Measurements from ENCODE around the gene B3GAT1.

Gene B3GAT1

GRCh38 chr11:134371436-134372185, 40.4 kb downstream of the B3GAT1 start:
- DNase-seq = no peak

GRCh38 chr11:134370526-134371435, 41.3 kb downstream of the B3GAT1 start:
- DNase-seq = no peak

- DNase-seq = no peak
Observed at GRCh38 chr11:134369656-134370525, 42.2 kb downstream of the B3GAT1 start.

DNA sequence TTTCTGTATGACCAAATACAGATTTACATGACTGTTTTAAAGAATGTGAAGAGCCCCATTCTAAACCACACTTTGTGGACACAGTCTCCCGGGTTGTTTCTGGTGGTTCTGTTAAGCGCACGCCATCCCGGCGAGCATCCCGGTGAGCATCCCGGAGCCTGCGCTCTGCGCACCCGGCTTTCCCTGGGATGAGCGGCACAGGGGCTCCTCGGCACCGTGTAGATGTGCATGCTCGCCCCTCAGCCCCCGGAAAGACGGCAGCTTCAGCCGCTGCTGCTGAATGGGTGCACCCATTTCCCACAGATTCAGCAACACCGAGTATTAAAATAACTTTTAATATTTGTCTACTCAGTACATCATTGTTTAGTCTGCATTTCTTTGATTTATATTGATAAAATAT, 44.3 kb downstream of the B3GAT1 start:
- no peak for DNase-seq

- no peak for DNase-seq
Observed at GRCh38 chr11:134366254-134366653, 45.8 kb downstream of the B3GAT1 start.

GRCh38 chr11:134365011-134365925, 46.8 kb downstream of the B3GAT1 start:
- DNase-seq = no peak

- DNase-seq = no peak
Observed at GRCh38 chr11:134364261-134364660, 47.8 kb downstream of the B3GAT1 start.

- DNase-seq = no peak
Observed at GRCh38 chr11:134363592-134363991, 48.5 kb downstream of the B3GAT1 start.

DNA sequence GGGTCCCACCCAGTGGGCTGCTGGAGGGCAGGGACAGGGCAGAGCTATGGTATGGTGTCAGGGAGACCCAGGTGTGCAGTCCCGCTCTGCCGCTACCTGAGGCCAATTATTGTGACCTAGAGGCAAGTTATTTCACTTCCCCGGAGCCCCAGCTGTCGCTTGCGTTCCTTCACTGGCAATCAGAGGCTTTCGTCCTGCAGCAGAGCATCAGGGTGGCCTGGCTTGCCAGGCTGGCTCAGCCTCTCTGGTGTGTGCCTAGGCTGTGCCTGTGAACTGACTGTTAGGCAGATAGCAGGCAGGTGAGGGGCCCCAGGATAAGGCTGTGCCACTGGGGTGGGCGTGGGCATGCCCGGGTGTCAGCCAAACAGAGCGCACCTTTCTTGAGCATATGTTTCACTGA, 48.9 kb downstream of the B3GAT1 start:
- no peak for DNase-seq

GRCh38 chr11:134362192-134362901, 49.7 kb downstream of the B3GAT1 start:
- no peak for DNase-seq

DNA sequence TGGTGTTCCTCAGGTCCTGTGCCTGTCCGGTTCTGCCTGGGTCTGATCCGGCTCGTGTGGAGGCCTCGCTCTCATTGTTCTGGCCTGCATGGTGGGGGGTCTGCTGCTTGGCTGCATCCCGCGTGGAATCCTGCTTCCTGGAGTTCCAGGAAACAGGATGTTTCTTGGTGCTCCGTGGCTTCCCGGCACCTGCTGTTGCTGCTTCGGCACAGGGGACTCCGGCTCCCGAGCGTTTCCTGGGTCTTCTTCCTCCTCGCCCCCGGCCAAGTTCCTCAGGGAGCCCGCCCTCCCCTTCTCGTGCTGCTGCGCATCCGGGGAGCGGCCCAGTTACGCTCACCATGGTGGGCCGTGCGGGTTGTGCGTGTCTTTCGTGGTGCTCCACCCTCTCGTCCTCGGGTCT, 50.4 kb downstream of the B3GAT1 start:
- no peak for DNase-seq

DNA sequence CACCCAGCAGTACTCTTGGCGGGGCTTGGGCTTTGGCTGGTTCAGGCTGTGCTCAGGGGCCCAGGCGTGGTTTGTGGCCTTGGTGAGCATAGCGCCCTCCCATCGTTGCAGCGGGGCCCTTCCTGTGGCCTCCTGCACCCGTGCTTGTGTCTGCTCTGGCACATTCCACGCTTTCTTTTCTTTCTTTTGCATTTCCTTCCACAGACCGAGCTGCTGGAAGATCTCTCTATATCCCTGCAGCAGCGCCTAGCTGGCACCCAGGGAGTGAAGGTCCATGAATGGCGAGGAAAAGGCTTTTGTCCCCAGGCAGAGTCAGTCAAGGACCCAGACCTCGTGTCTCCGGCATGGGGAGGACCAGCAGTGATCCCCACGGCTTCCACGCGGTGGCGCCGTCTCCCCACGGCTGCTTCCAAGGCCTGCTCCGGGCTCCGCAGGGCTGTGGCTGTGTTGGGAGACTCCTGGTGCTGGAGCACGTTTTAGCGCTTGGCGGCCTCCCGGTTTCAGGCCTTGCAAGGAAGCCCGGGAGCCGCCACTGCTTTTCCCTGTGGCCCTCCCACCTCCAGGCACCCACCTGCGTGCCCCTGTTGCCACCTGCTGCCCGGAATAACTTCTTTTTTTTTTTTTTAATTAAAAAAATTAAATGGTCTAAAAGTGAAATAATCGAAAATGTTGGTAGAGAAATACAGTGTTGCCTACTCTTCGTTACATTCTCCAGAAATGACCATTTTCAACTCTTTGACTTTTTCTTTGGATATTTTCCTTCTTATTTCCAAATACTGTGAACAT, 51.8 kb downstream of the B3GAT1 start:
- peak; percentile 49 to 74 for DNase-seq

DNA sequence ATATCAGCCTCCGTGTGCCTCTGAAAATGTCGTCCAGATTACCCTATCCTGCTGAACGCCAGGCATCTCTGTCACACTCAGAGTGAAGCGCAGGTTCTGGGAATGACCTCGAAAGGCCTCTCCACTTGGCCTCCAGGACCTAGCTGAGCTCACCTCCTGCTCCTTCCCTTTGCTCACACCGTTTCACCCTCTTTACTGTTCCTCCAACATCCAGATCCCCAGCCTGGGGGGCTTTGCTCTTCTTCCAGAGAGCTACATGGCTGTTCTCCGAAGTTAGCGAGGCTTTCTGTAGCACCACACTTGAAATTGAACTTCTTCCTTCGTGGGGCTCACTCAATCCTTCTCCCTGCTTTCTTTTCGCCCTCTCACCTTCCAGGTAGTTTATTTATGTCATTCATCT, 52.4 kb downstream of the B3GAT1 start:
- no peak for DNase-seq

GRCh38 chr11:134358856-134359490, 53.1 kb downstream of the B3GAT1 start:
- no peak for DNase-seq

DNA sequence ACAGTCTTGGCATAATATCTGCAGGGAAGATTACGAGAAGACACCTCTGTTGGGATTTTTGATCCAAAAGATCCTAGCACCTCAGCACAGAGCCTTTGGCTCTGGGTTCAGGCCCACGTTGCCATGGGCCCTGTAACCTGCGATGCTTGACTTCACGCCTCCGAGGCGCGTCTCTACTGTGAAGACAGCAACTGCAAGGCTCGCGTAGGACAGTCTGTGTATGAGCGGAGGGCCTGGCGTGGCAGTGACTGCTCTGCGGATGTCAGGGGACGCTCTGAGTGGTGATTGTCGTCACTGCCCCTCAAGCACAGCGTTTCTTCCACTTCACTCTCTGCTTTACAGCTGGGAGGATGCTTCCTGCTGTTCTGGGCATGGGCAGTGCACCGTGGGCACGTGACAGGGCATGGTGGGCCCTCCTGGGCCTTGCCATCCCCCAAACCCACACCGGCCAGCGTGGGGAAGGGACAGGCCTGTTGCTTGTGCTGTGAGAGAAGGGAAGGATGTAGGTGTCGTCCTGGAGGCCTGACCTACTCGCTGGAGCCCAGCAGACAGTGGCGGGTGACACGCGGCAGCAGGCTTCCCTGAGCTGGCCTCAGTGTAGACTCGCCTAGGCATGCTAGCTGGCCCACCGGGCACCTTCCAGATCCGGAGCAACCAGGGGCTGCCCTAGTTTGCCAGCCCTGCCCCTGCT, 53.7 kb downstream of the B3GAT1 start:
- DNase-seq = no peak

DNA sequence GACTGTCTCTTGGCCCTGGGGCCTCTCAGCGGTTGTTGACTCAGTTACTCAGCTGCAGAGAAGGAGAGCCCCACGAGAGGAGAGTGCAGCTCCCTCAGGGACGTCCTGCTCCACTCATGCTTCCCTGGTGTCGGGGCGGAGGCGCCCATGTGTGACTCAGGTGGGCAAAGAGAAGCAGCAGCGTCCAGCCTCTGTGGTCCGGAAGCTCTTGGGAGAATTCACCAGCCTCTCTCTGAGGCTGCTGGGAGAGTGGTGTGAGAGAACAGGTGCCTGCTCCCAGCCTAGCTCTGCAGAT, 54.5 kb downstream of the B3GAT1 start:
- DNase-seq = no peak

DNA sequence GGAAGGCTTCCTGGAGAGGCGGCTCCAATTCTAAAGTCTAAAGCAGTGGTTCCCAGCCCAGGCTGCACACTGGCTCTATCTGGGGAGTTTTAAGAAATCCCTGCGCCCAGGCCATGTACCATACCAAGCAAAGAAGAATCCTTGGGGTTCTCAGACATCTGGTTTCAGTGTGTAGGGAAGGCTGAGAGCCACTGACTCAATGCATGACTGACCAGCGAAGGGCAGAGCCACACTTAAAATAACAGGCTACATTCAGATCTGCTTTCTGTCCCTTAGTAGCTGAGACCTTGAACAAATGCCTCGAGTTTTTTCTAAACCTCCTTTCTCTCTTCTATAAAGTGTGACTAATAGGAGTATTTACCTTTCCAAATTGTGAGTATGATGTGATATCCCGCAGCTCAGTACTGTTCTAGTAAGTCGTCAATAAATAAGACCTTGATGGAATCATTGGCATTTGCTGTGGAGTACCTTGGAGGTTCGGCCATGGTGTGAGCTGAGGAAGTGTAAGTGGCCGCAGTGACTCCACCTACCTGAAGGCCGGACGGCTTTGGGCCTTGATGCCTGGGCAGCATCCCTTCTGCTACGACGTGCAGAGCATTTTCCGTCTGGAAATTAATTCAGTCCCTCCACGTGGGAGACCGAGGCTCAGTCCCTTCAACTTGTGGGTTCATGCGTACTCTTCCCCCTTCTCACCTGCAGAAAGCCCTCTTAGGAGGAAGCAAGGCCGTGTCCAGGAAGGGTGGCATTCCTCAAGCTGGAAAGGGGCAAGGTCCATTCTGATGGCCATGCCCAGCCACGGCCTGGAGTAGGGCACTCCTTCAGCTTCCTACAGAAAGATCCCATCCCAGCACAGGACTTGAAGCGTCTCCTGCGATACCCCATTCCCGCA, 55.1 kb downstream of the B3GAT1 start:
- no peak for DNase-seq

- DNase-seq = no peak
Observed at GRCh38 chr11:134355656-134356055, 56.4 kb downstream of the B3GAT1 start.
